GM21526 (cell line): Measurements from ENCODE around the gene PRKCB.
"Not testable (repeated sequence)": the region's sequence is repeated elsewhere in the genome, so short reads cannot be mapped to it uniquely, and the experiment has no call there.

Experiments
- ATAC-seq: cut with Tn5 transposase; IDR thresholded peaks from one replicate; pipeline ENCODE4 v1.9.1; 2021; ENCODE audit warnings: moderate library complexity; ENCODE audit not compliant: unreplicated experiment, low FRiP score

Gene PRKCB

DNA sequence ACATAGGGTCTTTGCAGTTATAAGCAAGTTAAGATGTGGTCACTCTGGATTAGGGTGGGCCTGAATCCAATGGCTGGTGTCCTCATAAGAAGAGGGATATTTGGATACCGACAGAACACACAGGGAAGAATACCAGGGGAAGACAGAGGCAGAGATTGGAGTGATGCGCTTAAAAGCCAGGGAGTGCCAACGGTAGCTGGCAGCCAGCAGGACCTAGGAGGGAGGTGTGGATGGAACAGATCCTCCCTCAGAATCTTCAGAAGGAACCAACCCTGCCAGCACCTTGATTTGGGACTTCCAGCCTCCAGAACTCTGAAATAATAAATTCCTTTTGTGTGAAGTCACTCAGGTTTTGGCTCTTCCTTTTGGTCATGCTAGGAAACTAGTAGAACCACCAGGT lies 310.1 kb downstream of the PRKCB start:
- no peak for ATAC-seq

DNA sequence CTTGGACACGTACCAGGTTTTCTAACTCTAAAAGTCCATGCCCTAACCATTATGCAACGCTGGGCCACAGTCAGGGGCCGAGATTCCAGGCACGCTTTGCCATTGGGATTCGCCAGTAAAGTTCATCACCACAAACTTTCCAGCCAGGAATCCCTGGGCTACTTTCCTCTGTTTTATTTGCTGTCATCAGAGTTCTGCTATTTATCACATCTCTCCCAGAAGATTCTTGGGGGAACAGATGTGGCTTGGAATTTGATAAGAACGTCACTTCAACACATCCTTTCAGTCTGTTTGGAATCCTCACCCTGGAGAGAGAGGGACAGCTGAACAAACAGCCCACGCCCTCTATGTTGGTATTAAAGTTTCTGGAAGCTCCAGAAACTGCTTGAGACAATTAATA lies 310.7 kb downstream of the PRKCB start:
- no peak for ATAC-seq

DNA sequence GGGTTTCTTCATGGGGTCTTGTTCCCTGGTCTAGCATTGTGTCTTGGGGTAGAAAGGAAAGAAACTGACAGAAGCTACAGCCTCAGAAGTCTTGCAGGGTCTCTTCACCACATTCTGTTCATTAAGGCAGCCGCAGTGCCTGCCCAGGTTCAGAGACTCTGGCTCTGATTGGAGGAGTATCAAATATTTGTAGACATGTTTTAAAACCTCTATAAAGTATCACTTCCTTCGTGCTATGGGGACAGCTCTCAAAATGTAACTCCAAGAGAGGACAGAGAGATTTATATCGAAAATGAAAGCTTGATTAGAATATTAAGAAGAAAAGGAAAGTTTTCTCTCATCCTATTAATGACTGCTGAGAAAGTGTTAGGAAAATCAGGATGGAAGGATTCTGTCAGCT lies 313.3 kb downstream of the PRKCB start:
- ATAC-seq = no peak

DNA sequence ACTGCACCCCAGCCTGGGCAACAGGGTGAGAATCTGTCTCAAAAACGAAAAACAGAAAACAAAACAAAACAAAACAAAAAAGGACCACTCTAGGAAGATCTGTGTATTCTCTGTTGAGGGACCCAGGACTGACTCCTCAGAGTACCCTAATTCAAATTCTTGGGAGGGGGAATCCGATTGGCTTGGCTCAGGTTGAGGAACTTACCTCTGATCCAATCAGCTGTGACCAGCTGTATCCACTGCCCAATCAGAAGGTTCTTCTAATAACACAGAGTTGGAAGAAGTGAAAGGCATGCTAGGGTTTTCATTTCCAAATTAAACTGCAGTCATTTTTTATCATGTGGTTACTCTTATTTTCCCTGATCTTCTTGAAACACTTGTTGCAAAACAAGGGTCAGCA lies 314.5 kb downstream of the PRKCB start:
- ATAC-seq = no peak

DNA sequence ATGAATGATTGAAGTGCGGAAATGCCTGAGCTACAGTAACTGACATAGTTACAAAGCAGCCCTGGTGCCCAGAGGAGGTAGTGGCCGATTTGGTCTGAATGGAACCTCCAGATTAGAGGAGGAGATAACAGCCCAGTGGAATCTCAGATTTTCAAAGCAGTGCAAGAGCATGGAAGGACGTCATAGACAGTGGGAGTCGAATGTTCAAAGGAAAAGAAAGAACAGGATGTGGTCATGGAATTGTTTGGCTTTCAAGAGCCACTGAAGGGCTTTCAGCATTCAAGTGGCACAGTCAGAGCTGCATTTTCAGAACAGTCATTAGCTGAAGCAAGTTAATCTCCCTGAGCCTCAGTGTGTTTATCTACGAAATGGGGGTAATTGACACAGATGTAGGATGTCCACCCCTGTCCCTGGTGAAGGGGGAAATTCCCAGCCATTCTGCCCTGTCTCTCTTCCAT lies 315.7 kb downstream of the PRKCB start:
- ATAC-seq = no peak

DNA sequence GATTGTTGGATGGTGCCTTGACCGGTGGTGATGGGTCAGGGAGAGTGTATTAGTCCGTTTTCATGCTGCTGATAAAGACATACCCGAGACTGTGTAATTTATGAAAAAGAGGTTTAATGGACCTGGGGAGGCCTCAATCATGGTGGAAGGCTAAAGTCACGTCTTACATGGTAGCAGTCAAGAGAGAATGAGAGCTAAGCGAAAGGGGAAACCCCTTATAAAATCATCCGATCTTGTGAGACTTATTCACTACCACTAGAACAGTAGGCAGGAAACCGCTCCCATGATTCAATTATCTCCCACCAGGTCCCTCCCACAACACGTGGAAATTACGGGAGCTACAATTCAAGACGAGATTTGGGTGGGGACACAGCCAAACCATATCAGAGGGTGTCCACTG lies 316.3 kb downstream of the PRKCB start:
- not testable (repeated sequence) for ATAC-seq

DNA sequence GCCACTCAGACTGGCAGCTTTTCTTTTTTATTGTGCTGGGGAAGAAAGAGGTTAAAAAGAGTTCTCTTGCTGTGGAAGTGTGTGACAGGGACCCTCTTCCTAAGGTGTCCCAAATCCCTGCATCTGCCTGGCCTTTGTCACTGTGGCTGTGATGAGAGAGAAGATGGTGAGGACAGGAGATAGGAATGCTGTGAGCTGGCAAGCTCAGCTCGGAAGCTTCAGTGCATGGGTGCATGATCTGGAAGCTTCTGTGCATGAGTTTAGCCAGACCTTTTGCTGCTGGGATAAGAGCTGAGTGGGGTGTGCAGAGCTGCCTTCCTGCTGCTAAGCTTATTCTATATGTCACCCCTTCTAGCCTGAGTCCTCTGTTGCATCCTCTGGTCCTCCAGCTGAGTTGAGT lies 317.0 kb downstream of the PRKCB start:
- ATAC-seq = no peak

DNA sequence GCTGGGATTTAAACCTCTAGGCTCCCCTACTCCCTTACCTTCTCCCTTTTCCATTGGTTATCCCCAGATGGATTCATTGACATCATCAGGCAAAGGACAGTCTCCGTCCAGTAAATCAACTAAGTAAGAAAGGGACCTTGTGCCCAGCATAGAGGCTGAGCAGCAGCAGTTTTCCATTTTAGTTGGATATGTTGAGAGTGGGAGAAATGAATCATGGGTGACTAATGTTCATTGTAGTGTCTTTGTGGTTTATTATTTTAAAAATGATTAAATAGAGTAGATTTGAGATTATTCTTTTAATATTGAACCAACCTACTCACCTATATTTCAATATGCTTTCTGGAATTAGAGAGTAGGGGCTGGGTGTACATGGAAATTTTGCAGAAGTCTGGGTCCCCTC lies 321.0 kb downstream of the PRKCB start:
- ATAC-seq = no peak

DNA sequence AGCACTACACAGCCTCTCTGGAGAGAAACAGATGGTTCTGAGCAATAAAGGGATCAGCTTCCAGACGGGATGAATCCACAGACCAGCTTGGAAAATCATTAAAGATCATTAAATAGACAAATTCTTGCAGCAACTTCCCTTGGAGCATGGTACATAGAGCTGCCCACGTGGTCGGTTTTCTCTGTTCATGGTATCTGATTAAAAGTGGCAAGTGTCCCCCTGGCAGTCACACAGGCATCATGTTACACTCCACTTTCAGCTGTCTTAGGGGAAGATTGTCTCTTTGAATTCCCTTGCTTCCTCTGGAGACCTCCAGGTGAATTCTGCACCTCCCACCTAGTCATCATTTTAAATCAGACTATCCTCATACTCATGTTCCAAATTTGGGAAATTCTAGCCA lies 328.2 kb downstream of the PRKCB start:
- no peak for ATAC-seq

DNA sequence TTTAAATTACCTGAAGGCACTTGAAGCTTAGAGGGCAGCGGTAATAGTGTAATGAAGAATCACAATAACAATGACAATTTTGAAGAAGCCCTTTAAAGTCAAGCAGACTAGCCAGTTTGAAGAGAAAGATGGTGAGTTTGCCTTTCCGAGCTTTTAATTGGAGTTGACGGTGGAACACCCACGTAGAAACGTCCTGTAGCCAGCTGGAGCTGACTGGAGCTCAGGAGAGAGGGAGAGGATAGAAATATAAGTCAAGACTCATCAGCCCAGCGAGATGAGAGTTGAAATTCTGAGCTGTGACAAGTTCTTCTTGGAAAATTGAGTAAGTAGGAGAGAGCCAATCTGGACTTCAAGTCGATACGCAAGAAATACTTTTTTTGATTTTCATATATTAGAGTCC lies 328.6 kb downstream of the PRKCB start:
- ATAC-seq = no peak

DNA sequence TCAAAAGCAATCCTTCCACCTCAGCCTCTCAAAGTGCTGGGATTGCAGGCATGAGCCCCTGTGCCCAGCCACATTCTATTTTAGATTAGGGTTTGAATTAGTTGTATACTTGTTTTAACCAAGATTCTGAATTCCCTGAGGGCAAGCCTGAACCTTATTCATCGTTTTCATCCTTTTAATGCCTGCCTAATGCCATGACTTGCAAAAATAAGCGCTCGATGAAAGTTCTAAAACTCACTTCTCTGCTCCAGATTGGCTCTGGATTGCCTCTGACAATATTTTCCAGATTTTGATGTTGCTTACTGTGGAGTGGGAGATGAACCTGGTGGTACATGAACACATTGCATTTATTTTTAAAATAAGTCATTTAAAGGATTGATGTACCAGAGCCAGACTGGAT lies 329.5 kb downstream of the PRKCB start:
- ATAC-seq = no peak

DNA sequence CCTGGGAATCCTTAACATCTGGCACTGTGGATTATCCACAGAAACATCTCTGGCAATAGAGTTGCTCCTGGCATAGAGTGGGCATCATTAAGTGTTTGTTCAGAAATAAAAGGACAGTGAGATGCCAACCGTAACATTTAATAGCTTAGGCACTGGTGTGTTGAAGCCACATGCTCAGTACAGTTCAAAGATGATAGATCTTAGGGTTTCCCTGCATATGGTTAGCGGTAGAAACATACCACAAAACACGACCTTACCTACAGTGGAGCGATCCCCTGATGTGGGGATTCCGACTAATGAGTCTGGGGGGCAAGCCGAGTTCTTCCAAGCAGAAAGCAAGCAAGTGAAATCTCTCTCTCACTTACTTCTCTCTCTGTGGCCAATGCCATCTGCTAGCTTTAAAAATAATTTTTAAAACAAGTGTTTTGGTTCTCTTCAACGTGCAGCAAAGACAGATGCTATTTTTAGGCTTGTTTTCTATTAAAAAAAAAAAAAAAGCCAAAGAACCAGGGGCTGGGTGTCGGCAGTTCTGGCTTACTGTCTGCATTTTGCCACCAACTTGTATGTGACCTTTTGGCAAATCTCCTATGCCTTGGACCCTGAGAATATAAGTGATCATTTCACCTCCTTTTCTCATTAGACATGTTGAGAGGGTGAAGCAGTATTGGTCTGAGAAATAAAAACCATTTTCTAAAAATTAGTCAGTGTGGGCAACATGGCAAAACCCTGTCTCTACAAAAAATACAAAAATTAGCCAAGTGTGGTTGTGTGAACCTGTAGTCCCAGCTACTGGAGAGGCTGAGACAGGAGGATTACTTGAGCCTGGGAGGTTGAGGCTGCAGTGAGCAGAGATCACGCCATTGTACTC lies 331.1 kb downstream of the PRKCB start:
- ATAC-seq = no peak

DNA sequence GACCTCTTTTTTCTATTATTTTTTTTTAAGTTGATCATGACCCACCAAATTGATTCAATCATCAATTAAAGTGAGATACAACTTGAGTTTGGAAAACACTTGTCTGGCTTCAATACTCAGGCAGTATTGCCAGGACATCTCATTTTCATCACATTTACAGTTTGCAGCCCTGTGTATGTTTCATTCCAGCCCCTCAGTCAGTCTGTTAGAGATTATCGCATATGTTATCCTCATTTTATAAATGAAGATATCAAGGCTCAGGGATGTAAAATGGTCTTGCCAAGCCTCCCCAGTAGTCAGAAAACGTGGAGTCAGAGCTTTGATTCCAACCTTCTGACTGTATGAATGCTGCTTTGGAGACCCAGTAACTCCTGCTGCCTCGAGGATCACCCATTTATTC lies 333.1 kb downstream of the PRKCB start:
- ATAC-seq = no peak

DNA sequence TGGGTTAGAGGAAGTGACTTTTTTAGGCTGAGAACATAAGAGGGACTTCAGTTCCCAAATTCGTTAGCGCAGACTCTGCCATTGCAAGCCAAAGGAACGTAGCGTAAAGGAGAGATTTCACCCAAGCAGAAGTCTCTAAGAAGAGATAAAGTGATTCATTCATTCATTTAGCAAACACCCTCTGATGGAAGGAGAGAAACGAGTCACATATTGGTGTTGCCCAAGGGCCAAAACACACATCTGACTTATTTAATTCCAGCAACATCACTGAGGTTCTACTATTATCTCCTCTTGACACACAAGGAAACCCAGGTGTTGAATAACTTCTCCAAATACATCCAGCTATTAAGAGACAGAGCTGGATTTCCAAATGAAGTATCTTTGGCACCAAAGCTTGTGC lies 334.6 kb downstream of the PRKCB start:
- no peak for ATAC-seq

DNA sequence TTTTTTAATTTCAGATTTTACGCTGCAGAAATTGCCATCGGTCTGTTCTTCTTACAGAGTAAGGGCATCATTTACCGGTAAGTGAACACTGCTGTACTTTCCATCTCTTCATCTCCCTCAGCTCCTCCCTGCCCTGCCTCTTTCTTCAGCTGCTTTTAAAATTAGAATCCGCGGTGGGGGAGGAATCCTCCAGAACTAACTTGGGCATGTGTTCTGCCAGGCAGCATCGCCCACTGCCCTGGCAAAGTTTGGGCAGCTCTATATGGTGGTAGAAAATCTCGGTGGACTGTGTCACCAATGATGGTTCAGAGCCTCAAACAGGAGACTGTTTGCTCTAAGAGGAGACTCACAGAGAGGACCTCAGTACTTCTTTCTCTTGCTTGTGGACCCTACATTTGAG lies 338.7 kb downstream of the PRKCB start:
- no peak for ATAC-seq

DNA sequence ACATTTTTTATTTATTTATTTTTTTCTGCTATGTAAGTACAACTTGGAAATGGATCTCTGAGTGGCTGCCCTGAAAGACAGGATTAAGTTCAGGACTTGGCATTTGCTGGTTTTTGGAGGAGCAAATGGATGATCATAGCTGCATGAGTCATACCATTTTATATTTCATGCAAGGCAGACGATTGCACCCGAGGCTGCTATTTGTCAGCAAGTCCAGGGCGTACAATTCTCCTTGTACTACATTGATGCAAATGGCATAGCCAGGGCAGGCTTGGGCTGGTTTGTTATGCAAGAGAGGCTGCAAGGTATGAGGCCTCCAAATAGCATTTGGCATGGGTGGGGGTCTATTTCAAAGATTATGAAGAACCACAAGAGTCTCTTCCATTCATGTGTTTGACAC lies 339.2 kb downstream of the PRKCB start:
- ATAC-seq = no peak

DNA sequence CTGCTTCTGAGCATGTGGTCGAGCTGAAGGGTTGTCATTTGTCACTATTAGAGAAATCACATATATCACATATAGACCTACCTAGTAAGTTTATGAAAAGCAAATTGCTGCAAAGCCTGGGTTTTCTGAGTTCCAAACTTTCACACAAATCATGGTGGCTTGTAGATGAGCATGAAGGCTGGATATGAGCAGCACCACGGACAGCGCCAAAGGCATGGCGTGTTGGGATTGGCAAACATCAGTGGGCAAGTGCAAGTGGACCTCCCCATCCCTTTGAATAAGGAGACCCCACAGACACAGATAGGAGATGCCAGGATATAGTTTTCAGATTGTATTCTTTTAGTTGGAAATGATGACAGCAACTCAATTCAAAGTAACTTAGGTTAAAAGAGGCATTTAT lies 342.7 kb downstream of the PRKCB start:
- no peak for ATAC-seq

DNA sequence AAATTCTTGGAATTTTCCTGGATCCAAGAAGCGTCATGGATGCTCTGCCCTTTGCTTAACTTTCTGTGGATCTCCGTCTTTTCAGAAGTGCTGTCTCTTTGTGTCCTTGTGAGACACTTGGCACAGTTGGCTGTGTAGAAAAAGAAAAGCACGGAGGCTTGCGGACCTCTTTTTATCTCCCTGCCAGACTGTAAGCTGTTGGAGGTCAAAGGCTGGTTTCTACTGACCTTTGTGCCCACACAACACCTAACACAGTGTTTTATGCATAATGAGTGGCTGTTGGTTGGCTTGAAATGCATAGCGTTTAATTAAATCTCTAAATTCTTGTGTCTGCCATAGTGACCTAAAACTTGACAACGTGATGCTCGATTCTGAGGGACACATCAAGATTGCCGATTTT lies 344.7 kb downstream of the PRKCB start:
- no peak for ATAC-seq

DNA sequence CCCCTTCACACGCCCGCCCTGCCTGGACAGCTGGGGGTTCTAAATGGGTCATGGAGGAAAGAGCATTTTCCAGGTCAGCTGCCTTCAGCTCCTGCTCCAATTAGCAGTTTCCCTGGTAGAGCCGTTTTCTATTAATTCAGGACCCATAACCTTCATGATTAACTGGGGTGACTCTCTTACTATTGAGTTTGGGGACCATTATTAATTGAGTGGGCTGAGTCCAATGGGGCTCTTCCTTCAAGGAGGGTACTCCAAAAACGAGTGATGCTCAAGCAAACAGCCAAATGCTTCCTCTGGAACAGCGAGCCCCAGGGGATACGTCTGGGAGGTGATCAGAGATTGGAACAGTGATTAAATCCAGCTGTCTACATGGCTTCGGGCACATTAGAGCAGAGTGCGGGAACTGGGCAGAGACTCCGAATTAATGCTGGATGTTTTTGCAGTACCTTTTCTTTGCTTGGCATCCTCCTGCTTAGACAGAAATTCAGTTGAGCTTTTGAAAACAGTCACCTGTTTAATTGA lies 352.3 kb downstream of the PRKCB start:
- no peak for ATAC-seq

DNA sequence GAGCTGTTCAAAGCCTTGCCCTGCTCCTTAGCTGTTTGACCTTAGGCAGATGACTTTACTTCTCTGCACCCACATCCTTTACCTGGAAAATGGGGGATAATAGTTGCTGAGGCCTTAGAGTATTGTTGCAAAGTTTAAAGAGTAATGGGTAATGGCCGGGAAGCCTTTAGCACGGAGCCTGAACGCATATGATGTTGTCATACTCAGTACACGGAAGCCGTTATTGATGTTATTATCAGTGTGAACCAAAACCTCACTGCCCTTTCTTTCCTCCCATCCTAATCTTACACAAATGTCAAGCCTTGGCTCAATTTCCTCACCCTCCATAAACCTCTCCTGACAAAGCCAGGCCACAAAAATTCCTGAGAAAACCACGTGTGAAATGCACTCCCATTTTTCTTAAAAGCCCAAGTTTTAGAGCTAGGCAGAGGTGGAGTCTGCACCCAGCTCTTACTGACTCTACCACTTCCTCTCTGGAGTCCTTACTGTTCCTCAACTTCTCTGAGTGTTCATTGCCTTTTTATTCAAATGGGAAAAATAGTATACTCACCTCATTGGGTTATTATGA lies 353.1 kb downstream of the PRKCB start:
- no peak for ATAC-seq

DNA sequence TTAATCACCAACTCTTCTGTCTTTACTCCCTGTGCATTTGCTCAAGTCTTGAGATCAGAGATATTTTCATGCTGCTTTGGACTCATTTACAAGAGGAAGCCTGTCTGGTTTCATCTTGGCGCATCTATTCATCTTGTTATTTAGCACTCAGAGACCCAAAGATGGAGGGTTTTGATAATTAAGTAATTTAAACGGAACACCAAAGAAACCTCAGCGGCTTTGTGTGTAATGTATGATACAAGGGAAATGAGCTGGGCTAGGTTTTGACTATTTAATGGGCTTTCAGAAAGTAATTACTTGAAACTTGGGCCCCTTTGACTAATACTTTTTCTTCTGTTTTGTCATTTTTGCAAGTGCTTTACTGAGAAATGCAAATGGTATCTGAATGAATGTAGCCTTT lies 354.2 kb downstream of the PRKCB start:
- ATAC-seq = no peak

DNA sequence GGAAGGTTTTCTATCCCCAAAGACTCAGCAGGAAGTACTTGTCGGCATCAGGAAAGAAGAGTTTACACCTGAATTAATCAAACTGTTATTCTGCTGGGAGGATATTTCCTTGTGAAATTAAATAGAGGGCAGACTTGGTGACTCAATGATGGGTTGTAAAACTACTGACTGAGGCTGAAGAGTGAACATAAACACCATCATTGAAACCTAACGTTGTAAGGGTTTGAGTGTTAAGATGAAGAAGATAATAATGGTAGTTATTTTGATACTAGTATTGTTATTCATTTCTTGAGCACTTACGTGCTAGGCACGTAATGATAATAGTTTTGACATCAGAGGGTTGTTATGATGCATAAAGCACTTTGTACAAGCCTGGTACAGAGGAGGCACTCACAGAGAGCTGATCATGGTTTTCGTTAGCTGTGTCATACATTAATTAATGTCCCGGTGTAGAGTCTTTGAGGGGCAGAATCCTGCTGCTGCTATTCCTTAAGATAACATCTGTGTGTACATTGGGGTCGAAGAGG lies 356.2 kb downstream of the PRKCB start:
- ATAC-seq = no peak
